Measurements from ENCODE around the gene KCNQ5. TPM values are rescaled to one million over a fixed set of nuclear protein-coding genes. Genes with fewer than 3 reads are reported as not detected.
"Not testable (repeated sequence)": the region's sequence is repeated elsewhere in the genome, so short reads cannot be mapped to it uniquely, and the experiment has no call there.

KCNQ5 gene
- total RNA-seq (2014; rRNA removed), result 7.1 and 8.7 TPM in 2 replicates
- 1.6 TPM for polyA plus RNA-seq (2012)

GRCh38 chr6:72621291-72622093 lies at the start of gene KCNQ5:
Gene KCNQ5, plus strand, starts transcription at chr6:72622064.
- peak; percentile 29 for DNase-seq (ENCODE audit: low read depth)

- peak; percentile 29 for DNase-seq (ENCODE audit: low read depth)
Measured at GRCh38 chr6:72579865-72580264, 42.0 kb upstream of the KCNQ5 start.

- peak; percentile 89 for DNase-seq (ENCODE audit: low read depth)
Measured at GRCh38 chr6:72580281-72580940, 41.5 kb upstream of the KCNQ5 start.

GRCh38 chr6:72580950-72581349 lies 40.9 kb upstream of the KCNQ5 start:
- not testable (repeated sequence) for DNase-seq (ENCODE audit: low read depth)

- DNase-seq (ENCODE audit: low read depth), result no peak
Measured at GRCh38 chr6:72588155-72588554, 33.7 kb upstream of the KCNQ5 start.

- peak; percentile 6 for DNase-seq (ENCODE audit: low read depth)
Measured at GRCh38 chr6:72589096-72589495, 32.8 kb upstream of the KCNQ5 start.

GRCh38 chr6:72595812-72596211 lies 26.1 kb upstream of the KCNQ5 start:
- DNase-seq (ENCODE audit: low read depth), result no peak

- peak; percentile 40 for DNase-seq (ENCODE audit: low read depth)
Measured at GRCh38 chr6:72616406-72617015, 5.4 kb upstream of the KCNQ5 start.

GRCh38 chr6:72617721-72618120 lies 4.1 kb upstream of the KCNQ5 start:
- DNase-seq (ENCODE audit: low read depth), result no peak

- DNase-seq (ENCODE audit: low read depth), result peak; percentile 58
Measured at GRCh38 chr6:72619883-72620696, 1.8 kb upstream of the KCNQ5 start.

GRCh38 chr6:72620871-72621290 lies 983 bp upstream of the KCNQ5 start:
- DNase-seq (ENCODE audit: low read depth), result no peak

- peak; percentile 74 for DNase-seq (ENCODE audit: low read depth)
Measured at GRCh38 chr6:72622094-72622940, 453 bp downstream of the KCNQ5 start.

GRCh38 chr6:72623808-72624207 lies 1.9 kb downstream of the KCNQ5 start:
- DNase-seq (ENCODE audit: low read depth), result no peak

- peak; percentile 49 for DNase-seq (ENCODE audit: low read depth)
Measured at GRCh38 chr6:72624557-72625160, 2.8 kb downstream of the KCNQ5 start.

GRCh38 chr6:72626126-72626525 lies 4.3 kb downstream of the KCNQ5 start:
- no peak for DNase-seq (ENCODE audit: low read depth)

GRCh38 chr6:72627539-72627938 lies 5.7 kb downstream of the KCNQ5 start:
- DNase-seq (ENCODE audit: low read depth), result no peak

- no peak for DNase-seq (ENCODE audit: low read depth)
Measured at GRCh38 chr6:72631480-72631879, 9.6 kb downstream of the KCNQ5 start.

- no peak for DNase-seq (ENCODE audit: low read depth)
Measured at GRCh38 chr6:72635636-72636035, 13.8 kb downstream of the KCNQ5 start.

GRCh38 chr6:72636215-72636614 lies 14.4 kb downstream of the KCNQ5 start:
- DNase-seq (ENCODE audit: low read depth), result no peak

GRCh38 chr6:72636786-72637185 lies 14.9 kb downstream of the KCNQ5 start:
- no peak for DNase-seq (ENCODE audit: low read depth)

Measured in LHCN-M2 (cell line).